CD4-positive, alpha-beta T cell (primary cell): ENCODE data around the gene DNAAF9. TPM values are rescaled to one million over a fixed set of nuclear protein-coding genes. Genes with fewer than 3 reads are reported as not detected.
"Not testable (repeated sequence)": the region's sequence is repeated elsewhere in the genome, so short reads cannot be mapped to it uniquely, and the experiment has no call there.

Experiments used
- ATAC-seq: fragments of 200-7000 bp; cut with Tn5 transposase; one replicate; pipeline ENCODE4 v1.10.0; 2022; ENCODE audit warnings: mild to moderate bottlenecking; ENCODE audit not compliant: poor library complexity
- CTCF ChIA-PET: fragments of 350-600 bp; sonication (Branson Sonifier 250); formaldehyde crosslinking; loops from one replicate; lab custom pipeline; 2021; ENCODE audit warnings: antibody characterized with exemption, inconsistent platforms; lab: Charles Lee
- POLR2A ChIA-PET: fragments of 350-600 bp; sonication (Branson Sonifier 250); formaldehyde crosslinking; loops from one replicate; lab custom pipeline; 2021; ENCODE audit warnings: antibody characterized with exemption, inconsistent platforms; lab: Charles Lee
- DNase-seq, 14 experiments: peaks; one replicate each; pipeline ENCODE4 v3.0.0-alpha.2; 2013 to 2020; ENCODE audit warnings: mixed read lengths in 2 of 14
- H3K27ac ChIP-seq, 2 donors: one replicate each; pipeline versions ENCODE4 v1.5.1 to v1.7.0; 2013; ENCODE audit warnings: low read length in 2 of 2, low read depth in 1 of 2, mild to moderate bottlenecking in 1 of 2
- H3K27me3 ChIP-seq, 2 experiments: 1 replicate in 1 of 2; 2 replicates in 1 of 2; pipeline versions ENCODE4 v1.6.1 to v1.7.0; 2013; ENCODE audit warnings: low read length in 2 of 2, control low read depth in 1 of 2, mild to moderate bottlenecking in 1 of 2, moderate library complexity in 1 of 2; ENCODE audit not compliant: insufficient read depth in 2 of 2, control insufficient read depth in 1 of 2
- H3K36me3 ChIP-seq: one replicate; pipeline ENCODE4 v1.6.1; 2013; ENCODE audit warnings: low read length, control low read depth; ENCODE audit not compliant: insufficient read depth
- H3K4me1 ChIP-seq: one replicate; pipeline ENCODE4 v1.6.1; 2013; ENCODE audit warnings: low read length, control low read depth; ENCODE audit not compliant: insufficient read depth
- H3K4me3 ChIP-seq: one replicate; pipeline ENCODE4 v1.5.1; 2013; ENCODE audit warnings: mild to moderate bottlenecking, low read length, moderate library complexity
- H3K9me3 ChIP-seq, 2 experiments: 1 replicate in 1 of 2; 2 replicates in 1 of 2; pipeline versions ENCODE4 v1.6.1 to v1.7.0; 2013; ENCODE audit warnings: low read length in 2 of 2, mild to moderate bottlenecking in 2 of 2, control low read depth in 1 of 2, moderate library complexity in 1 of 2; ENCODE audit not compliant: control insufficient read depth in 1 of 2, insufficient read depth in 1 of 2
- H3K27ac Mint-ChIP-seq: one replicate; pipeline ENCODE4 v1.8.0; 2020; ENCODE audit warnings: mixed read lengths
- H3K27me3 Mint-ChIP-seq: one replicate; pipeline ENCODE4 v1.8.0; 2021; ENCODE audit warnings: mixed read lengths
- H3K36me3 Mint-ChIP-seq: one replicate; pipeline ENCODE4 v1.8.0; 2021; ENCODE audit warnings: low read depth, mixed read lengths
- H3K4me1 Mint-ChIP-seq: one replicate; pipeline ENCODE4 v1.8.0; 2021; ENCODE audit warnings: low read depth, mixed read lengths
- H3K4me3 Mint-ChIP-seq: one replicate; pipeline ENCODE4 v1.8.0; 2020; ENCODE audit warnings: mild to moderate bottlenecking, mixed read lengths
- H3K9me3 Mint-ChIP-seq: one replicate; pipeline ENCODE4 v1.8.0; 2020; ENCODE audit warnings: mixed read lengths
- CTCF ChIP-seq: fragments of 200-600 bp; IDR thresholded peaks from one replicate; pipeline ENCODE4 v1.8.0; 2022; ENCODE audit warnings: antibody characterized with exemption, mild to moderate bottlenecking
- intact Hi-C, 2 experiments: fragments of 100-400 bp; cut with DNase I in 1 of 2; cut with micrococcal nuclease in 1 of 2; formaldehyde crosslinking; loops; one replicate each; pipeline versions ENCODE4 v1.15.1 to v1.9.0; 2023 to 2025; cut with DNase I, micrococcal nuclease
- total RNA-seq, 174 experiments: library from RNA in 2 of 174; stranded (reverse) in 2 of 174; gene quantifications; one replicate each; pipeline ENCODE4 v1.2.3 and lab custom pipeline; 2021 to 2026

Gene DNAAF9
- total RNA-seq, 2 experiments from 2014 or later: 3.0 TPM

DNA sequence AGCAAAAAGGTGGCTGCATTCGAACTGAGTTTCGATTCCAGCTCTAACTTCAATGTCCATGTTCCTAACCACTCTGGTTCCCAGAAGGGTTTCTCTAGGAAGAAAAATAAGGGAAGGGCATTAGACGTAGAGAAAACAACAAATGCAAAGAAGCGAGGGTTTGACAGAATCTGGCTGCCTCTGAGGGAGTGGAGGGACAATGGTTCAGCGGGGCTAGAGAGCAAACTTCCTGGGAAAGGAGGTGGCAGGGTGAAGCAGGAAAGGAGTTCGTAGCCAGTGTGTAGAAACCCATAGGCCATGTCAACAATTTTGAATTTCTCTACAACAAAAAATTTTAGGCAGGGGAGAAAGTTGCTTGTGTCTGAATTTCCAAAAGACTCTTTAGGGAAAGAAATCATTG is 14.5 kb upstream of the DNAAF9 start:
- H3K27me3 Mint-ChIP-seq: peaks cover under 1% of the 10 kb centered on the region
- H3K36me3 Mint-ChIP-seq: no peaks in the 10 kb centered on the region
- no peak overlapping the region for H3K27ac Mint-ChIP-seq
- H3K4me3 Mint-ChIP-seq: no peak overlapping the region
- TF ChIP-seq CTCF: no peak
- no peaks in the 10 kb centered on the region for H3K9me3 ChIP-seq
- ATAC-seq (no peak), DNase-seq (no peak)
- H3K4me1 Mint-ChIP-seq: peaks cover 8% of the 10 kb centered on the region
- no peaks in the 10 kb centered on the region for H3K9me3 Mint-ChIP-seq
- POLR2A ChIA-PET: interaction anchor here (2.5 kb wide), 1 partner anchor 13 kb away, joined by 20 read pairs; no protein-coding TSS in a partner anchor
- CTCF ChIA-PET: no interaction called here
- peaks cover 0 to 4% of the 10 kb centered on the region in 2 experiments for H3K27me3 ChIP-seq
- H3K4me3 ChIP-seq: no peak overlapping the region
- peaks cover 12% of the 10 kb centered on the region for H3K4me1 ChIP-seq
- intact Hi-C loops: no loop called here
- H3K27ac ChIP-seq: no peak overlapping the region
- H3K36me3 ChIP-seq: no peaks in the 10 kb centered on the region

DNA sequence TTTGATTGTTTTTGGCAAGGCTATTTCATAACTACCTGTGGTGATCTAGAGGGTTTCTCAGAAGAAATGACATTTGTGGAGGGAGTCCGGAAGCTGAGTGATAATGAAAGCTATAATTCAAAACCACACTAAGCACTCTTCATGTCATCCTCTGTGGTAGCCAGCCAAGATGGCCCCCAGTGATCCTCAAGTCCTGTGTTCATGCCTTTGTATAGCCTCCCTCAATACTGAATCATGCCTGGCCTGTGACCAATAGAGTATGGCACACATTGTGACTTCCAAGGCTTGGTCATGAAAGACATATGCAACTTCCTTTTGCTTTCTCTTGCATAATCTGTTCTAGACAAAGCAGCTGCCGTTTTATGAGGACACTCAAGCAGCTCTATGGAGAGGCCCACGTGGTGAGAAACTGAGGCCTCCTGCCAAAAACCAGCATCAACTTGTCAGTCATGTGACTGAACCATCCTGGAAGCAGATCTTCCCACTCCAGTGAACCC is 12.8 kb upstream of the DNAAF9 start:
- H3K36me3 ChIP-seq: no peaks in the 10 kb centered on the region
- ChIA-PET CTCF (no interaction called here), POLR2A (interaction anchor here (1.4 to 2.5 kb wide), 2 partner anchors 12 to 49 kb away, joined by 3 to 20 read pairs; no protein-coding TSS in a partner anchor)
- Mint-ChIP-seq H3K4me1 (peaks cover 8% of the 10 kb centered on the region), H3K9me3 (no peaks in the 10 kb centered on the region), H3K27me3 (no peaks in the 10 kb centered on the region), H3K27ac (no peak overlapping the region), H3K4me3 (no peak overlapping the region), H3K36me3 (no peaks in the 10 kb centered on the region)
- H3K4me3 ChIP-seq: no peak overlapping the region
- H3K27ac ChIP-seq: no peak overlapping the region
- peaks cover 0 to 4% of the 10 kb centered on the region in 2 experiments for H3K27me3 ChIP-seq
- peak in 6 of 14 experiments; percentile 2 to 75 (median 42) for DNase-seq
- intact Hi-C loops: no loop called here
- no peak for TF ChIP-seq CTCF
- peaks cover 12% of the 10 kb centered on the region for H3K4me1 ChIP-seq
- peak; percentile 86 for ATAC-seq
- H3K9me3 ChIP-seq: peaks cover 0 to 3% of the 10 kb centered on the region in 2 experiments

DNA sequence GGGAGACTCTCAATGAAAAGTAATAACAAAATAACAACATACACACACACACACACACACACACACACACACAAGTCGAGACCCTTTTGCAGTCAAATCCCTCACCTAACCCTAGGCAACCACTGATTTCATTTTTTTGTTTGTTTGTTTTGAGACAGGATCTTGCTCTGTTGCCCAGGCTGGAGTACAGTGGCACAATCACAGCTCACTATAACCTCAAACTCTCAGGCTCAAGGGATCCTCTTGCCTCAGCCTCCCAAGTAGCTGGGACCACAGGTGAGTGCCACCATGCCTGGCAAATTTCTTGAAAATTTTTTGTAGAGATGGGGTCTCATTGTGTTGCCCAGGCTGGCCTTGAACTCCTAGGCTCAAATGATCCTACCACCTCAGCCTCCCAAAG is 10.7 kb upstream of the DNAAF9 start:
- H3K27ac ChIP-seq, ATAC-seq, H3K9me3 ChIP-seq, H3K36me3 ChIP-seq, intact Hi-C loops, H3K27ac Mint-ChIP-seq, H3K4me3 Mint-ChIP-seq, H3K4me3 ChIP-seq, H3K27me3 Mint-ChIP-seq, H3K9me3 Mint-ChIP-seq, CTCF ChIA-PET, H3K4me1 Mint-ChIP-seq, H3K36me3 Mint-ChIP-seq, DNase-seq, H3K27me3 ChIP-seq: not testable (repeated sequence)
- peaks cover 12% of the 10 kb centered on the region for H3K4me1 ChIP-seq
- POLR2A ChIA-PET: interaction anchor here (1.3 kb wide), 1 partner anchor 10 kb away, joined by 4 read pairs; no protein-coding TSS in a partner anchor

DNA sequence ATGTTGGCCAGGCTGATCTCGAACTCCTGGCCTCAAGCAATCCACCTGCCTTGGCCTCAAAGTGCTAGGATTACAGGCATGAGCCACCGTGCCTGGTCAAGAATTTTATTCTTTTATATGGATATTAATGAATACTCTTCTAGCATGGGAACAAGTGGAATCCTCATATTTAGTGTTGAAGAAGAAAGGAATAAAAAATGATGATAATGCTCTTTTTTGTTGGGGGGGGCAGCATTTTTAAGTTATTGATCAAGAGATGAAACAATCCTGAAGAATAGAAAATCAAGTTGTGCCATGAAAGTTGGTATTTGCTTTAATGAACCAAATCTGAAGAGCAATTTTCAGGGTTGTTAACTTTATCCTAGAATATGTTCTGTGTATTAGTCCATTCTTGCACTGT is 6.7 kb upstream of the DNAAF9 start:
- peaks cover 7% of the 10 kb centered on the region for H3K27me3 Mint-ChIP-seq
- intact Hi-C loops: no loop called here
- H3K27ac Mint-ChIP-seq: no peak overlapping the region
- POLR2A ChIA-PET: no interaction called here
- H3K36me3 Mint-ChIP-seq: no peaks in the 10 kb centered on the region
- no peaks in the 10 kb centered on the region for H3K9me3 Mint-ChIP-seq
- H3K4me3 Mint-ChIP-seq: no peak overlapping the region
- Histone ChIP-seq H3K36me3 (no peaks in the 10 kb centered on the region), H3K9me3 (peaks cover 0 to 3% of the 10 kb centered on the region in 2 experiments), H3K4me3 (no peak overlapping the region), H3K27me3 (peaks cover 0 to 3% of the 10 kb centered on the region in 2 experiments), H3K4me1 (peaks cover 2% of the 10 kb centered on the region), H3K27ac (no peak overlapping the region)
- no peaks in the 10 kb centered on the region for H3K4me1 Mint-ChIP-seq
- DNase-seq (no peak), ATAC-seq (no peak)
- CTCF ChIA-PET: no interaction called here
- TF ChIP-seq CTCF: no peak
